ENCODE measurements around the gene TSEN2. TPM values are rescaled to one million over a fixed set of nuclear protein-coding genes. Genes with fewer than 3 reads are reported as not detected.

TSEN2 gene
- total RNA-seq, 1 donor from 2014 or later = 28.1 TPM

DNA sequence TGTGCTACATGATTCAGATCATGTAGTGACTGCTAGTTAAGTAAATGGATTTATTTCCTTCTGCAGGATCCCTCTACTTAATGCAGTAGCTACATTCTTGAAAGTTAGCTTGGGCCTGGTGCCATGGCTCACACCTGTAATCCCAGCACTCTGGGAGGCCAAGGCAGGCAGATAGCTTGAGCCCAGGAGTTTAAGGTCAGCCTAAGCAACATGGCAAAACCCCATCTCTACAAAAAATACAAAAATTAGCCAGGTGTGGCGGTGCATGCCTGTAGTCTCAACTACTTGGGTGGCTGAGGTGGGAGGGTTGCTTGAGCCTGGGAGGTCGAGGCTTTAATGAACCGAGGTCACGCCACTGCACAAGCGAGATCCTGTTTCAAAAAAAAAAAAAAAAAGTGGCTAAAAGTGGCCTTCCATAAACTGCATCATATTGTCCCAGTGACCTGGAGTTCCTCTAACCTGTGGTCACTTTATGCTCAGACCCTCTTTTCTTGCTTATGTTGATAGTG lies 22.0 kb downstream of the TSEN2 start:
- H3K27ac Mint-ChIP-seq (ENCODE audit: unreplicated experiment) = no peak overlapping the region
- no peaks in the 10 kb centered on the region for H3K4me1 Mint-ChIP-seq
- no peak for DNase-seq (ENCODE audit: low read depth, low spot score)
- H3K27me3 Mint-ChIP-seq (ENCODE audit: low read depth) = no peaks in the 10 kb centered on the region
- no peak for TF ChIP-seq CTCF (conservative IDR thresholded peaks at IDR 0.05)
- H3K4me3 Mint-ChIP-seq = no peak overlapping the region
- no peaks in the 10 kb centered on the region for H3K9me3 Mint-ChIP-seq
- peaks cover 3% of the 10 kb centered on the region for H3K36me3 Mint-ChIP-seq (ENCODE audit: low read depth)

GRCh38 chr3:12507591-12508281 lies 23.5 kb downstream of the TSEN2 start:
- peaks cover 3% of the 10 kb centered on the region for H3K36me3 Mint-ChIP-seq (ENCODE audit: low read depth)
- no peak overlapping the region for H3K4me3 Mint-ChIP-seq
- no peaks in the 10 kb centered on the region for H3K9me3 Mint-ChIP-seq
- no peak for DNase-seq (ENCODE audit: low read depth, low spot score)
- TF ChIP-seq CTCF (conservative IDR thresholded peaks at IDR 0.05) = no peak
- no peaks in the 10 kb centered on the region for H3K4me1 Mint-ChIP-seq
- H3K27me3 Mint-ChIP-seq (ENCODE audit: low read depth) = no peaks in the 10 kb centered on the region
- no peak overlapping the region for H3K27ac Mint-ChIP-seq (ENCODE audit: unreplicated experiment)

GRCh38 chr3:12508291-12508700 lies 24.0 kb downstream of the TSEN2 start:
- H3K36me3 Mint-ChIP-seq (ENCODE audit: low read depth) = peaks cover 3% of the 10 kb centered on the region
- H3K9me3 Mint-ChIP-seq = no peaks in the 10 kb centered on the region
- TF ChIP-seq CTCF (conservative IDR thresholded peaks at IDR 0.05) = no peak
- H3K4me1 Mint-ChIP-seq = no peaks in the 10 kb centered on the region
- DNase-seq (ENCODE audit: low read depth, low spot score) = no peak
- H3K27me3 Mint-ChIP-seq (ENCODE audit: low read depth) = no peaks in the 10 kb centered on the region
- no peak overlapping the region for H3K4me3 Mint-ChIP-seq
- H3K27ac Mint-ChIP-seq (ENCODE audit: unreplicated experiment) = no peak overlapping the region

GRCh38 chr3:12509466-12509865 lies 25.2 kb downstream of the TSEN2 start:
- Mint-ChIP-seq H3K4me3 (no peak overlapping the region), H3K27ac (ENCODE audit: unreplicated experiment) (no peak overlapping the region), H3K4me1 (no peaks in the 10 kb centered on the region), H3K27me3 (ENCODE audit: low read depth) (no peaks in the 10 kb centered on the region), H3K9me3 (no peaks in the 10 kb centered on the region), H3K36me3 (ENCODE audit: low read depth) (peaks cover 8% of the 10 kb centered on the region)
- TF ChIP-seq CTCF (conservative IDR thresholded peaks at IDR 0.05) = no peak
- no peak for DNase-seq (ENCODE audit: low read depth, low spot score)

DNA sequence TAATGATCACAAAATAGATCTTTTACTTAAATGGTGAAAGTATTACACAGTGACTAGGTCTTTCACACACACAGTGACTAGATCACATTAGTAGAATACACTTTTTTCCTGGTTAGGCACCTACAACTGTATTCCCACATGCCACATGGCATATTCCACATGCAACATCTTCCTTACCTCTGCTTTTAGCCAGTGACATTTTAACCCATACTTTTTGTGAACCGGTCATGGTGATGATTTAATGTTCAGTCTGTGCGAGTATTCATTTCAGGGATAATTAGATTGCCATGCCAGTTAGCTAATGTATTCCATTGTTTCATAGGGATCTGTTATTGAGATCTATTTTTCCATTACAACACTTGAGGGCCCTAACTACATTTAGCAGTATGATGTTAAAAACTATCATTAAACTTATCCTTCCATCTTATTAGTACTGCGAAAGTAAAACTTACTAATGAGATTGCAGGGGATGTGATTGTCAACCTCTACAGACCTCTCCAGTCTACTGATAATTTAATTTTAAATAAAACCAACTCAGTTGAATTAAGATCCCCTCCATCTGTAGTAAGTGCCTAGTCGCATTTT lies 28.3 kb downstream of the TSEN2 start:
- no peak for TF ChIP-seq CTCF (conservative IDR thresholded peaks at IDR 0.05)
- peaks cover 5% of the 10 kb centered on the region for H3K36me3 Mint-ChIP-seq (ENCODE audit: low read depth)
- H3K9me3 Mint-ChIP-seq = no peaks in the 10 kb centered on the region
- H3K27ac Mint-ChIP-seq (ENCODE audit: unreplicated experiment) = no peak overlapping the region
- no peak overlapping the region for H3K4me3 Mint-ChIP-seq
- no peaks in the 10 kb centered on the region for H3K27me3 Mint-ChIP-seq (ENCODE audit: low read depth)
- DNase-seq (ENCODE audit: low read depth, low spot score) = no peak
- H3K4me1 Mint-ChIP-seq = no peaks in the 10 kb centered on the region
